Smooth muscle cell (in vitro differentiated cells): ENCODE results near the gene NEK2. TPM values are rescaled to one million over a fixed set of nuclear protein-coding genes. Genes with fewer than 3 reads are reported as not detected.
A peak's percentile ranks its signal among the peaks of the same experiment; 100 is the strongest.

Experiments
- DNase-seq: peaks from one replicate; lab custom pipeline; 2025; ENCODE audit not compliant: unreplicated experiment; lab: John Stamatoyannopoulos, UW
- H2AFZ ChIP-seq: fragments of 200-600 bp; sonication (generic); 2 replicates; pipeline ENCODE4 v1.6.0; 2016; ENCODE audit warnings: antibody characterized with exemption, low read depth, mild to moderate bottlenecking
- H3F3A ChIP-seq: fragments of 200-600 bp; sonication (generic); 2 replicates; pipeline ENCODE4 v1.6.0; 2017; ENCODE audit warnings: antibody characterized with exemption, low read depth
- H3K27ac ChIP-seq: fragments of 200-600 bp; sonication (generic); 2 replicates; pipeline ENCODE4 v1.5.1; 2016; ENCODE audit warnings: low read depth, mild to moderate bottlenecking
- H3K27me3 ChIP-seq: fragments of 200-600 bp; sonication (generic); 2 replicates; pipeline ENCODE4 v1.6.1; 2016; ENCODE audit warnings: low read depth, mild to moderate bottlenecking
- H3K36me3 ChIP-seq: fragments of 200-600 bp; sonication (generic); 2 replicates; pipeline ENCODE4 v1.5.1; 2016; ENCODE audit warnings: low read depth
- H3K4me1 ChIP-seq: fragments of 200-600 bp; sonication (generic); 2 replicates; pipeline ENCODE4 v1.5.1; 2016; ENCODE audit warnings: low read depth
- H3K4me2 ChIP-seq: fragments of 200-600 bp; sonication (generic); 2 replicates; pipeline ENCODE4 v1.6.0; 2016; ENCODE audit warnings: mild to moderate bottlenecking
- H3K4me3 ChIP-seq: fragments of 200-600 bp; sonication (generic); 2 replicates; pipeline ENCODE4 v1.5.1; 2016; ENCODE audit warnings: mild to moderate bottlenecking
- H3K79me2 ChIP-seq: fragments of 200-600 bp; sonication (generic); 2 replicates; pipeline ENCODE4 v1.6.0; 2016; ENCODE audit warnings: low read depth, mild to moderate bottlenecking
- H3K9ac ChIP-seq: fragments of 200-600 bp; sonication (generic); 2 replicates; pipeline ENCODE4 v1.6.0; 2016; ENCODE audit warnings: low read depth
- H3K9me3 ChIP-seq: fragments of 200-600 bp; sonication (generic); replicated peaks from 2 replicates; pipeline ENCODE4 v1.5.1; 2016; ENCODE audit warnings: low read depth
- H4K20me1 ChIP-seq: fragments of 200-600 bp; sonication (generic); 2 replicates; pipeline ENCODE4 v1.6.0; 2016; ENCODE audit warnings: low read depth
- WGBS: methylation state at CpG from one replicate; pipeline ENCODE4 v1.1.7; 2016; ENCODE audit warnings: low lambda C conversion rate; 5-methylcytosine and 5-hydroxymethylcytosine counted together
- polyA plus RNA-seq: library from polyadenylated mRNA; unstranded; fragments of >200 nt; fragmentation: Nextera tagmentation; extraction: Ambion mirVana; gene quantifications from 2 replicates; pipeline ENCODE4 v1.2.1, GENCODE V29; 2016
- total RNA-seq: library from RNA; depleted of rRNA; stranded (reverse); fragments of >200 nt; gene quantifications from 2 replicates; pipeline ENCODE4 v1.2.3, GENCODE V29; 2014
- TF ChIP-seq, protein P1 (sequence below): fragments of 200-600 bp; sonication (generic); IDR thresholded peaks from 2 replicates; pipeline ENCODE4 v1.5.1; 2017; ENCODE audit warnings: borderline replicate concordance, mild to moderate bottlenecking, antibody characterized with exemption; ENCODE audit not compliant: insufficient read depth, poor library complexity, severe bottlenecking

Gene NEK2
- total and polyA plus RNA-seq, 2 experiments from 2014 or later: 7.2 to 12.6 TPM

DNA sequence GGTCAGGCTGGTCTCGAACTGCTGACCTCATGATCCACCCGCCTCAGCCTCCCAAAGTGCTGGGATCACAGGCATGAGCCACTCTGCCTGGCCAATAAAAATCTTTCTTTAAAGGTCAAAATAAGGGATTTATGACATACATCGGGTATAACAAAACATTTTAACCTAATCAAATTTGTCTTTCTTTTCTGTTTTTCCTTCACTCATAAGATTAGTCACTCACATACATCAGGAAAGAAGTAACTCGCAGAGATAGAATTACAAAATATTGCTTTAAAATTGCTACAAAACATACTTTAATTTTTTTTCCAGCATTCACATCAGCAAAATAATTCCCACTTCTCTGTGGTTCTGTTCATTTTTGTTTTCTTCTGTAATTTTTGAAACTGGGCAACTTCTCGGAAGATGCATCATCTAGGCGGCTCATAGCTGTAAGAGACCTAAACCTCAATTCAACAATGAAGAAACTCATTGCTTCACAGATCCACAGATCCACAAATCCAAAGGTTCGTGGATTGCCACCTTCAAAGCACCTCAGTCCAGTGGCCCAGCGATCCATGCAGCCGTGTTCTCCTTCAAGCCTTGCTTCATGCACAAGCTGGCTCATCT lies 39.7 kb downstream of the NEK2 start:
- no peak overlapping the region for H3K27ac ChIP-seq
- DNase-seq: no peak
- WGBS: 96% methylated on average over 9 of the region's 9 CpGs

DNA sequence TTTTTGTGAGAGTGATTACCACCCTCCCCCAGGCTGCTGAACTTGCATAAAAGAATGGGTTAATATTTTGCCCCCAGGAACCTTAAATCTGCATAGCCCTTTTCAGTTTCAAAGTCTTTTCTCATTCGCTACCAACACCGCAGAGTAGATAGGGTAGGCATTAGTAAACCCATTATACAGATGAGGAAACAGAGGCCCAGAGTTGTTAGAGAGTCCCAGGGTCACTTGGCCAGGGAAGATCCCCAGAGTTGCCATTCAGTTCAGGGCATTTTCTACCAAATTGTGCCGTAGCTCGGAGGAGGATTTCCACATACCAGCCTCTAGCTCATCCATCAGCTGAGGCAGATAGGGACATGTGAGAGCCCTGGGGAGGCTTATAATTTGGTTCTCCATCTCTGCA lies 40.5 kb downstream of the NEK2 start:
- H3F3A ChIP-seq: peaks cover 9% of the 10 kb centered on the region
- DNase-seq: no peak
- no peaks in the 10 kb centered on the region for H3K27me3 ChIP-seq
- H4K20me1 ChIP-seq: no peaks in the 10 kb centered on the region
- no peaks in the 10 kb centered on the region for H3K9me3 ChIP-seq
- no peak overlapping the region for H3K4me3 ChIP-seq
- no peaks in the 10 kb centered on the region for H3K36me3 ChIP-seq
- H3K79me2 ChIP-seq: no peaks in the 10 kb centered on the region
- no peak overlapping the region for H3K9ac ChIP-seq
- TF ChIP-seq, protein P1, sequence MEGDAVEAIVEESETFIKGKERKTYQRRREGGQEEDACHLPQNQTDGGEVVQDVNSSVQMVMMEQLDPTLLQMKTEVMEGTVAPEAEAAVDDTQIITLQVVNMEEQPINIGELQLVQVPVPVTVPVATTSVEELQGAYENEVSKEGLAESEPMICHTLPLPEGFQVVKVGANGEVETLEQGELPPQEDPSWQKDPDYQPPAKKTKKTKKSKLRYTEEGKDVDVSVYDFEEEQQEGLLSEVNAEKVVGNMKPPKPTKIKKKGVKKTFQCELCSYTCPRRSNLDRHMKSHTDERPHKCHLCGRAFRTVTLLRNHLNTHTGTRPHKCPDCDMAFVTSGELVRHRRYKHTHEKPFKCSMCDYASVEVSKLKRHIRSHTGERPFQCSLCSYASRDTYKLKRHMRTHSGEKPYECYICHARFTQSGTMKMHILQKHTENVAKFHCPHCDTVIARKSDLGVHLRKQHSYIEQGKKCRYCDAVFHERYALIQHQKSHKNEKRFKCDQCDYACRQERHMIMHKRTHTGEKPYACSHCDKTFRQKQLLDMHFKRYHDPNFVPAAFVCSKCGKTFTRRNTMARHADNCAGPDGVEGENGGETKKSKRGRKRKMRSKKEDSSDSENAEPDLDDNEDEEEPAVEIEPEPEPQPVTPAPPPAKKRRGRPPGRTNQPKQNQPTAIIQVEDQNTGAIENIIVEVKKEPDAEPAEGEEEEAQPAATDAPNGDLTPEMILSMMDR: no peak
- H3K27ac ChIP-seq: no peak overlapping the region
- WGBS: 97% methylated on average over 4 of the region's 4 CpGs
- H3K4me2 ChIP-seq: no peak overlapping the region
- H3K4me1 ChIP-seq: peaks cover 16% of the 10 kb centered on the region
- no peak overlapping the region for H2AFZ ChIP-seq

More for the DNA sequence above, 39.7 kb downstream of the NEK2 start:
- H4K20me1 ChIP-seq: no peaks in the 10 kb centered on the region
- no peak overlapping the region for H2AFZ ChIP-seq
- no peaks in the 10 kb centered on the region for H3K79me2 ChIP-seq
- no peaks in the 10 kb centered on the region for H3K9me3 ChIP-seq
- H3K4me2 ChIP-seq: no peak overlapping the region
- TF ChIP-seq, protein P1: no peak
- no peak overlapping the region for H3K4me3 ChIP-seq
- H3K27me3 ChIP-seq: no peaks in the 10 kb centered on the region
- H3K9ac ChIP-seq: no peak overlapping the region
- peaks cover 14% of the 10 kb centered on the region for H3K4me1 ChIP-seq
- peaks cover 8% of the 10 kb centered on the region for H3F3A ChIP-seq
- H3K36me3 ChIP-seq: no peaks in the 10 kb centered on the region

DNA sequence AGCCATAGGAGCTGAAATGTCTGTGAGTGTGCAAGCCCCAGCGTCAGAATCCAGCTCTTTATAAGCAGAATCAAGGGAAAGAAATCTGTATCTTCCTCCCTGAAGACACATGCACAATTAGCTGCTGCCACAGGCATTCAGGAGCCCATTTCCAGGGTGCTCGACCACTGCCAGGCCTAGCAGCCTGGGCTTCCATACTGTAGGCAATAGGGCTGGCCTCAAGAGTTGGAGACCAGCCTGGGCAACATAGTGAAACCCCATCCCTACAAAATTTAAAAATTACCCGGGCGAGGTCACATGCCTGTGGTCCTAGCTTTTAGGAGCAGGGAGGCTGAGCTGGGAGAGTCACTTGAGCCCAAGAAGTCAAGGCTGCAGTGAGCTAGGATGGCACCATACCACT lies 41.0 kb downstream of the NEK2 start:
- Histone ChIP-seq H2AFZ (no peak overlapping the region), H3K9ac (no peak overlapping the region), H3K79me2 (no peaks in the 10 kb centered on the region), H3K27ac (no peak overlapping the region), H3K4me2 (no peak overlapping the region), H3K9me3 (no peaks in the 10 kb centered on the region), H3K27me3 (no peaks in the 10 kb centered on the region), H3F3A (peaks cover 9% of the 10 kb centered on the region), H3K4me1 (peaks cover 16% of the 10 kb centered on the region), H3K36me3 (no peaks in the 10 kb centered on the region), H4K20me1 (no peaks in the 10 kb centered on the region), H3K4me3 (no peak overlapping the region)
- DNase-seq: no peak
- TF ChIP-seq, protein P1: no peak
- WGBS: 97% methylated on average over 4 of the region's 4 CpGs

DNA sequence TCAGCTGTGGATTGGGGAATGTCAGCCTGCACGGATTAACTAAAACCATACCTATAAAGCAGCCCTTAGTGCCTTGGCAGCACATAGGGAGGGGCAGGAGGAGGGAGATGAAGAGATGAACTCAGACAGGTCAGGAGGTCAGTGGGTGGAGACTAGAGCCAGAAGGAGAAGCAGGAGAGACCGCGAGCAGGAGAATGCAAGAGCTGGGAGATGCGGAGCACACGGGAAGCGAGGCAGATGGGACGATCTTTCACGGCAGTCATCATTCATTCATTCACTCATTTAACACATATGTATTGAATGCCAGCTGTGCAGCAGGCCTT lies 41.9 kb downstream of the NEK2 start:
- Histone ChIP-seq H2AFZ (no peak overlapping the region), H3K4me3 (no peak overlapping the region), H3K27me3 (no peaks in the 10 kb centered on the region), H3K9me3 (no peaks in the 10 kb centered on the region), H4K20me1 (no peaks in the 10 kb centered on the region), H3K9ac (no peak overlapping the region), H3K36me3 (no peaks in the 10 kb centered on the region), H3K4me1 (peaks cover 16% of the 10 kb centered on the region), H3K79me2 (no peaks in the 10 kb centered on the region), H3K27ac (peak overlapping the region; percentile 28), H3K4me2 (peak overlapping the region; percentile 23), H3F3A (peaks cover 10% of the 10 kb centered on the region)
- TF ChIP-seq, protein P1: no peak
- DNase-seq: no peak
- 96% methylated on average over 8 of the region's 8 CpGs for WGBS
